Pancreas (tissue), 10 donors: ENCODE data around the gene DCTN2. TPM values are rescaled to one million over a fixed set of nuclear protein-coding genes. Genes with fewer than 3 reads are reported as not detected.
"Not testable (repeated sequence)": the region's sequence is repeated elsewhere in the genome, so short reads cannot be mapped to it uniquely, and the experiment has no call there.

ENCODE experiments used
- ATAC-seq, 4 donors: fragments of 200-7000 bp; cut with Tn5 transposase; one replicate each; pipeline versions ENCODE4 v1.8.0 to v1.9.1; 2020; ENCODE audit warnings: mild to moderate bottlenecking in 4 of 4, moderate library complexity in 4 of 4
- DNase-seq, 6 donors: peaks; one replicate each; pipeline ENCODE4 v3.0.0-alpha.2; 2020
- FAIRE-seq: peaks from 2 replicates; lab custom pipeline; 2012; peaks lifted over from hg19 to GRCh38; lab: Jason Lieb, UNC
- H3K27ac ChIP-seq, 4 donors: fragments of 200-600 bp; sonication (generic); 1 replicate in 3 of 4; 2 replicates in 1 of 4; pipeline versions ENCODE4 v1.5.0 to v1.8.0; 2020
- H3K27me3 ChIP-seq, 4 donors: fragments of 200-600 bp; one replicate each; pipeline ENCODE4 v1.8.0; 2021
- H3K36me3 ChIP-seq, 3 donors: fragments of 200-600 bp; sonication (generic) in 1 of 3; one replicate each; pipeline versions ENCODE4 v1.5.0 to v1.8.0; 2020 to 2021
- H3K4me1 ChIP-seq, 3 donors: fragments of 200-600 bp; one replicate each; pipeline ENCODE4 v1.8.0; 2021
- H3K4me3 ChIP-seq, 4 donors: fragments of 200-600 bp; sonication (generic) in 2 of 4; one replicate each; pipeline versions ENCODE4 v1.5.0 to v1.8.0; 2020 to 2021
- H3K9me3 ChIP-seq, 4 donors: fragments of 200-600 bp; one replicate each; pipeline ENCODE4 v1.8.0; 2021
- WGBS, 2 donors: extraction: QIAGEN DNeasy Blood & Tissue Kit; methylation state at CpG; one replicate each; pipeline ENCODE4 v1.1.7; 2013; 5-methylcytosine and 5-hydroxymethylcytosine counted together
- intact Hi-C, 3 donors: fragments of 100-400 bp; cut with DNase I; formaldehyde crosslinking; loops; one replicate each; pipeline versions ENCODE4 v1.11.1 to v1.14.2; 2022
- polyA plus RNA-seq, 2 donors: library from polyadenylated mRNA; stranded (reverse); fragments of 200-250 nt; gene quantifications; one replicate each; pipeline ENCODE4 v1.2.3, GENCODE V29; 2013
- total RNA-seq, 6 donors: library from RNA; stranded (reverse); fragmentation: NEBNext Ultra II Directional in 4 of 6; extraction: Animal tissue kit (Norgen Biotek cat#: 25700) in 4 of 6; gene quantifications; one replicate each; pipeline versions ENCODE4 v1.2.1 to v1.2.4, GENCODE V29; 2021 to 2023
- TF ChIP-seq, protein P1 (sequence below), 4 donors: fragments of 200-600 bp; sonication (generic) in 3 of 4; IDR thresholded peaks; one replicate each; pipeline versions ENCODE4 v1.5.0 to v1.8.0; 2021; ENCODE audit warnings: antibody characterized with exemption in 4 of 4
- donor health status: healthy with polysubstance abuse.
- donor health status: DM: no; HTN: no; CAD: no; lungs with moderate emphysema.
- donor health status: DM: no; HTN: no; CAD: no.
- donor health status: control.
- donor health status: control.
- donor health status: Bipolar disorder and iron deficiency.
- donor health status: DM: yes; HTN: yes; CAD: no.
- donor health status: DM: no; HTN: no; CAD: no.
- donor health status: DM: no; HTN: no; CAD: no.
- donor health status: DM: yes; HTN: yes; CAD: no.

The DCTN2 gene
- total and polyA plus RNA-seq, 8 donors: 54.9 to 117 (median 64.4) TPM

DNA sequence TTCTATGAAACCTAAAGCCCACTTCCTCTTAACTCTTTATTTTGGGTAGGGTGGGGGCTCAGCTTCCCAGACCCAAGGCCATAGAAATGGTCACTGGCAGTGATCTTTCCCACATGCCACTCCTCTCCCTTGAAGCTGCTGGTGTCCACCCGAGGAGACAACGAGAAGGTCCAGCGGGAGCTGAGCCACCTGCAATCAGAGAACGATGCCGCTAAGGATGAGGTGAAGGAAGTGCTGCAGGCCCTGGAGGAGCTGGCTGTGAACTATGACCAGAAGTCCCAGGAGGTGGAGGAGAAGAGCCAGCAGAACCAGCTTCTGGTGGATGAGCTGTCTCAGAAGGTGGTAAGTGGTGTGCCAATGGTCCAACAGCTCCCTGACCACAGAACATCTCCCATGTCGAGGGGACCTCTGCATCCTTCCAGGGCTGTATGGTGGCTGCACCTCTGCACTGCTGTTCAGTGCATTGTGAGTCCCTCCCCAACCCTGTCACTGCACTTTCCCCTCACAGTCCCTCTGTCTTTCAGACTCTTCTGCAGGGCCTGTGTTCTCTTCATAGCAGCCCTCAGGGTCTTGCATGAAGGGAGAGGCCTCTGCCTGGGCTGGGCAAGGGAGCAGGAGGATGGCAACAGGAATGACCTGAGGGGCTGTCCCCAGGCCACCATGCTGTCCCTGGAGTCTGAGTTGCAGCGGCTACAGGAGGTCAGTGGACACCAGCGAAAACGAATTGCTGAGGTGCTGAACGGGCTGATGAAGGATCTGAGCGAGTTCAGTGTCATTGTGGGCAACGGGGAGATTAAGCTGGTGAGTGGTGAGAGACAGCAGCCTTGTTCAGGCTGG lies 25.2 kb upstream of the DCTN2 start:
- ATAC-seq (no peak), DNase-seq (no peak), FAIRE-seq (no peak)
- Histone ChIP-seq H3K27ac (no peak overlapping the region), H3K9me3 (no peaks in the 10 kb centered on the region), H3K36me3 (no peaks in the 10 kb centered on the region), H3K4me1 (no peaks in the 10 kb centered on the region), H3K27me3 (no peaks in the 10 kb centered on the region), H3K4me3 (no peak overlapping the region)
- TF ChIP-seq, protein P1, sequence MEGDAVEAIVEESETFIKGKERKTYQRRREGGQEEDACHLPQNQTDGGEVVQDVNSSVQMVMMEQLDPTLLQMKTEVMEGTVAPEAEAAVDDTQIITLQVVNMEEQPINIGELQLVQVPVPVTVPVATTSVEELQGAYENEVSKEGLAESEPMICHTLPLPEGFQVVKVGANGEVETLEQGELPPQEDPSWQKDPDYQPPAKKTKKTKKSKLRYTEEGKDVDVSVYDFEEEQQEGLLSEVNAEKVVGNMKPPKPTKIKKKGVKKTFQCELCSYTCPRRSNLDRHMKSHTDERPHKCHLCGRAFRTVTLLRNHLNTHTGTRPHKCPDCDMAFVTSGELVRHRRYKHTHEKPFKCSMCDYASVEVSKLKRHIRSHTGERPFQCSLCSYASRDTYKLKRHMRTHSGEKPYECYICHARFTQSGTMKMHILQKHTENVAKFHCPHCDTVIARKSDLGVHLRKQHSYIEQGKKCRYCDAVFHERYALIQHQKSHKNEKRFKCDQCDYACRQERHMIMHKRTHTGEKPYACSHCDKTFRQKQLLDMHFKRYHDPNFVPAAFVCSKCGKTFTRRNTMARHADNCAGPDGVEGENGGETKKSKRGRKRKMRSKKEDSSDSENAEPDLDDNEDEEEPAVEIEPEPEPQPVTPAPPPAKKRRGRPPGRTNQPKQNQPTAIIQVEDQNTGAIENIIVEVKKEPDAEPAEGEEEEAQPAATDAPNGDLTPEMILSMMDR (IDR thresholded peaks at IDR 0.05): no peak
- intact Hi-C loops: loop anchor here in 1 of 3 donors (10.0 kb wide), 1 partner anchor 53 kb away; no protein-coding TSS in a partner anchor
- 78 to 80% methylated on average over 12 of the region's 12 CpGs for WGBS, 2 donors

GRCh38 chr12:57570438-57570837 lies 23.4 kb upstream of the DCTN2 start:
- H3K4me3 ChIP-seq, H3K36me3 ChIP-seq, DNase-seq, ATAC-seq, H3K9me3 ChIP-seq, H3K27ac ChIP-seq, FAIRE-seq, H3K4me1 ChIP-seq, H3K27me3 ChIP-seq: not testable (repeated sequence)
- WGBS, 2 donors: 80 to 83% methylated on average over 13 of the region's 13 CpGs
- intact Hi-C loops: loop anchor here in 1 of 3 donors (10.0 kb wide), 1 partner anchor 54 kb away; no protein-coding TSS in a partner anchor

- H3K4me3 ChIP-seq: no peak overlapping the region
- H3K36me3 ChIP-seq: no peaks in the 10 kb centered on the region
- ATAC-seq: no peak
- H3K27ac ChIP-seq: no peak overlapping the region
- no peak for DNase-seq
- intact Hi-C loops: loop anchor here in 1 of 3 donors (10.0 kb wide), 1 partner anchor 55 kb away; no protein-coding TSS in a partner anchor
- TF ChIP-seq, protein P1 (IDR thresholded peaks at IDR 0.05): no peak
- WGBS, 2 donors: 76 to 79% methylated on average over 18 of the region's 18 CpGs
- FAIRE-seq: no peak
- H3K4me1 ChIP-seq: no peaks in the 10 kb centered on the region
- no peaks in the 10 kb centered on the region for H3K9me3 ChIP-seq
- H3K27me3 ChIP-seq: no peaks in the 10 kb centered on the region
Measured at GRCh38 chr12:57569858-57570257, 22.9 kb upstream of the DCTN2 start.

DNA sequence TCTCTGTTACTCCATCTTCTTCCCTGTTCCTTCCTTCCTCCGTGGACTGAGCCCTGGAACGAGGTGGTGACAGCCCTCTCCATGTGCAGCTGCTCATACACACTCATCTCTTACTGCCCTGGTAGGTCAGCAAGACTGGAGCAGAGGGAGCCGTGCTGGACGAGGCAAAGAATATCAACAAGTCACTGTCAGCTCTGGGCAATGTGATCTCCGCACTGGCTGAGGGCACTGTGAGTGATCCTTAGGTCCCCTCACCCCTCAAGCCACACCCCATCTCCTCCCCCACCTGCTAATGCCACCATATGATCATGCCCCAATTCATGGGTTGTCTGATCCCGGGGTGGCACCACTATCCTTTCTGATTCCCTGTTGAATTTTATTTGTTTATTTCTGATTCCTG lies 21.8 kb upstream of the DCTN2 start:
- WGBS, 2 donors: 60 to 67% methylated on average over 6 of the region's 6 CpGs
- Histone ChIP-seq H3K36me3 (no peaks in the 10 kb centered on the region), H3K9me3 (no peaks in the 10 kb centered on the region), H3K4me3 (no peak overlapping the region), H3K4me1 (no peaks in the 10 kb centered on the region), H3K27ac (no peak overlapping the region), H3K27me3 (no peaks in the 10 kb centered on the region)
- ATAC-seq (no peak), DNase-seq (no peak), FAIRE-seq (no peak)
- TF ChIP-seq, protein P1 (IDR thresholded peaks at IDR 0.05): no peak
- intact Hi-C loops: no loop called here

DNA sequence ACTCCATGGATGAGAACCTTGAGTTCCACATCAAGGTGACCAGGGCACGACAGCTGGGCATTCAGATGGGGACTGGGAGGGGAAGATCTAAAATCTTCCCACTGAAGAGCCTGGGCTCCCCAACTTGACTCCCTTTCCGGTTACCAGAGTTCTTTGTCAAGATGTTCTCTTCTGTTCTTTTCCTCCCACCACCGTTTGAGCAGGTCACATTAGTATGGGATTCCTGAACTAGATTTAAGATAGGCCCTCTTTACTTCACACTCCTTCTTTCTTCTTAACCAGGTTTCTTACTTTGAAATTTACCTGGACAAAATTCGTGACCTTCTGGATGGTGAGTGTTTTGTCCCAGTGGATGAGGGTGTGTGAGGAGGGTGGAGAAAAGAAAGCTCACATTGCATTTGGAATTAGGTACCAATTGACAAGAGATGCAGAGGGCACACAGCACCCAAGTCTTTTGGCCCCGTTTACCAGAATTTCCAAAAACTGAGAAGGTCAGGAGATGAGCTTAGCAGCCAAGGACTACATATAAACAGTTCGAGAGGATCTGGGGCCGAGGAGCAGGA lies 17.3 kb upstream of the DCTN2 start:
- TF ChIP-seq, protein P1 (IDR thresholded peaks at IDR 0.05): no peak
- intact Hi-C loops: no loop called here
- no peaks in the 10 kb centered on the region for H3K4me1 ChIP-seq
- no peak overlapping the region for H3K4me3 ChIP-seq
- DNase-seq (no peak), FAIRE-seq (no peak), ATAC-seq (no peak)
- H3K27me3 ChIP-seq: no peaks in the 10 kb centered on the region
- H3K27ac ChIP-seq: no peak overlapping the region
- no peaks in the 10 kb centered on the region for H3K9me3 ChIP-seq
- WGBS, 2 donors: 73 to 76% methylated on average over 7 of the region's 7 CpGs
- H3K36me3 ChIP-seq: no peaks in the 10 kb centered on the region
